GM18909 (cell line): Measurements from ENCODE around the gene RABL2A.
A peak's percentile ranks its signal among the peaks of the same experiment; 100 is the strongest.
"Not testable (repeated sequence)": the region's sequence is repeated elsewhere in the genome, so short reads cannot be mapped to it uniquely, and the experiment has no call there.

ENCODE experiments used
- ATAC-seq: cut with Tn5 transposase; IDR thresholded peaks from one replicate; pipeline ENCODE4 v1.9.1; 2021; ENCODE audit warnings: mild to moderate bottlenecking; ENCODE audit not compliant: unreplicated experiment, poor library complexity

The RABL2A gene

DNA sequence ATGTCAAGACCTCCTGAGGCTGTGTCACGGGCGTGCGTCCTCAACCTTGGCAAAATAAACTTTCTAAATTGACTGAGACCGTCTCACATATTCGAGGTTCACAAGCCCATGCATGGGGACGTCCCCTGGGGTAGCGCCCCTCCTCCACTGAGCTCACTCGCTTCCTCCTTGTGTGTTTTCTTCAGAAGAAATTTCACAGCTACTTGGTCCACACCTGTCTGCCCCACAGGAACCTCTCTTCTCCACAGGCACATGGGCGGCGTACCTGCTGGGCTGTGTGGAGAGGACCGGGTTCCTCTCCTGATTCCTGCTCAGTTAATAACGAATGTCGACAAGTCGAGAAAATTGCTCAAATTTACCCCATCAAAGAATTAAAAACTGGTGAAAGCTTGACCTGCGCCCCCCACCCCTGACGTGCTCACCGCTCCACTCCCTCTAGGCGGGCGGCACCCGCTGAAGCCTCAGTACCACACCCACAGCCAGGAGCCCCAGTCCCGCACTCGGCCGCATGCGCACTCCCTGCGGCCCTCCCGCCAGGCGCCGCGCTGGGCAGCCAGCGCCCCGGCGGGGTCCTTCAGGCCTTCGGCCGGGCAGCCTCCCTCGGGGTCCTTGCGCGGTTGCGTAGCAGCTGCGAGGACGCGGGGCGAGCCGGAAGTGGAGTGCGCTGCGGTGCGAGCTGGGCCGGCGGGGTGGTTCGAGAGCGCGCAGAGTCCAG is at the start of gene RABL2A:
RABL2A (plus strand) TSS at position 651 of the 715 bp plus-strand sequence. CDS start 1,341 bp downstream, outside the sequence.
- peak; percentile 97 for ATAC-seq

DNA sequence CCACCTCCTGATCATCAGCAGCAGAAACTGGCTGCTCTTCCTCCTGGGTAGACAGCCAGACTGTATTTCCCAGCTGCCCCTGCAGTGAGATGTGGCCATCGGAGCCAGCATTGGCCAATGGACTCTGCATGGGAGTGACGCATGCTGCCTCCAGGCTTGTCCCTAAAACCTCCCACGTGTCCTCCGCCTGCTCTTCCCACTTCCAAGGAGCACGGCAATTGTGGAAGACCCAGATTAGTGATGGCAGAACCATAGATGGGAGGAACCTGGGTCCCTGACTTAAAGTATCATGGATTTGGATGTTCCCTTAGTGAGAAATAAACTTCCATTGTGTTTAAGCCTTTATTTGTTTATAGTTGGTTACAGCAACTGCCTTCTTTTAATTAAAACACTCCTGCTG is 48.6 kb upstream of the RABL2A start:
- ATAC-seq, result not testable (repeated sequence)

DNA sequence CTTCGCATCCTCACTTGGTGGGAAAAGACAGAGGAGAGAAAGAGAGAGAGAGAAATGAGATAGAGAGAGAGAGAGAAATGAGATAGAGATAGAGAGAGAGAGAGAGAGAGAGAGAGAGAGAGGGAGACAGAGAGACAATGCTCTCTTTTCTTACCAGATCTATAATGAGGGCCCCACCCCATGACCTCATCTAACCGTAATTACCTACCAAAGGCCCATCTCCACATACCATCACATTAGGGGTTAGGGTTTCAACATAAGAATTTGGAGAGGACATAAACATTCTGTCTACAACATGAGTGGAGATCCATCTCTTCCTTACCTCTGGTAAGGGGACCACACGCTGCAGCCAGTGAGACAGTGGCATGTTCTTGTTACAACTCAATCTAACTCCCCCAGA is 44.6 kb upstream of the RABL2A start:
- ATAC-seq, result not testable (repeated sequence)

DNA sequence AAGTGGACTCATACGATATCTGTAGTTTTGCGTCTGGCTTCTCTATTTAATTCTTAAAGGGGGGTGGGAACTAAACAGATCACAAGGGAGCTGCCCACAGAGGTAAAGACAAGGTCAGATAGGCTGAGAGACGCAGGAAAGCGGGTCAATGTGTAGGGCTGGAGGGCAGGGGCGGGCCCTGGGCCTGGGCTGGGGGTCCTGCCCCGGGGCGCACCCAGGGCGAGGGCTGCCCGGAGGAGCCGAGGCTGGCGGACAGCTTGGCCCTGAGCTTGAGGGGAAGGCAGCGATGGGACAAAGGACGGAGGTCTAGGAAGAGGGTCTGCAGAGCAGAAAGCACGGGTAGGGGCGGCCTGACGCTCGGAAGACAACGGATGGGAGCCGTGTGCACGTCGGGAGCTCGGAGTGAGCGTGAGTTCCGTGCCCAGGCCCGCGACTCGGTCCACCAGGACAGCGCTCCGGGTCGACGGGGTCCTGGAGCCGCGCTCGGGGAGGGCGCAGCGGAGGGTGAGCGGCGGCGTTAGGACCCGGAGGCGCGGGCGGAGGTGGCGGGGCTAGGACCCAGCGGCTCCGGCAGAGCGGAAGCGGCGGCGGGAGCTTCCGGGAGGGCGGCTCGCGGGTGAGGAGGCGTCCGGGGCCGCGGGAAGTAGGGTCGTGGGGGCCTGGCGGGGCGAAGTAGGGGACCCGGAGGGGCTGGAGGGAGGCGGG is 43.4 kb upstream of the RABL2A start:
- ATAC-seq, result not testable (repeated sequence)

DNA sequence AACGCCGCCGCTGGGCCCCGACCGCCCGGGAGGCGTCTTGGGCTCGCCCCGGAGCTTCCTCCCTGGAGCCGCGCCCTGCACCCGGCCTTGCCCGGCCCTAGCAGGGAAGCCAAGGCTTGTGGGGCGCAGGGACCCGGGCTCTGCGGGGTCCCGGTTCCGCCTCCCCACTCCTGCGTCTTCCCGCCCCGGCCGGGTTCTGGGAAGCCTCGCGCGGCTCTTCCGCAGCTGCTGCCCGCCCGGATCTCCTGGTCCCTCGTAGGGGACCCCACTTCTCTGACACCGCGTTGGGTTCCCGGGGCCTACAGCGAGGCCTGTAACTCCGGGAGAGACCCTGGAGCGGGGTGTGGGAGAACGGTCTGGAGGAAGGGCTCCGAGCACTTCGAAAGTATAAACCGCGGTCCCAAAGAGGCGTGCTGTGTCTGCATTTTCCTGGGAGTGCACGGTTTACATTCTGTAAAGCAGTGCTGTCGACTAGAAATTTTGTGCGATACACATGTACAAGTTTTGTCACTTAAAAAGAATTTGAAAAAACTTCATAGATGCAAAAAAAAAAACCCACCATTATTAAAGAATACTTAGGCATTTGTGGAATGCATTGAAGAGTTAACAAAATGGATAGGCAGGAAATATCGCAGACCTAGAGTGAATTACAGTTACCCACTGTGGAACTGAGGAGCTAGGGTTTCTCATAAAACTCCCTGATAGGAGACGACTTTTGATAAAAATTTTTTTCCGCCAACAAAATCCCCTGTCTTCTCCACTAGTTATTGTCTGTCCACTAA is 42.6 kb upstream of the RABL2A start:
- not testable (repeated sequence) for ATAC-seq

DNA sequence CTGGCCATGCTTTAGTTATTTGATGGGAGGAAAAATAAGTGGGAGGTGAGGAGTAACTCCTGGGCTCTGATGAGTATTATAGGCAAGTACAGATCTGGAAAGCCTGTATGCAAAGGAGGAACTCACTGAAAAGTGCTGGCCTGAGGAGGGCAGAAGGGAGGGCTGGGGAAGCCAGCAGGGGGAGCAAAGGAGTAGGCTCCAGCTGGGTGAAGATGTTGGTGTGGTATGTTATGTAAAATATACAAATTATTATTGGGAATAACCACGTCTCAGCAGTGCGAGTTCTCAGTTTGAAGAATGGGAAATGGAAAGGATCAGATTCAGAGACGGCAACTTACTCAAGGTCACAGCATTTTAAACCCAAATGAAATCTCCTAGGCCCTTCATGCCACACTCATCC is 39.9 kb upstream of the RABL2A start:
- ATAC-seq, result not testable (repeated sequence)

DNA sequence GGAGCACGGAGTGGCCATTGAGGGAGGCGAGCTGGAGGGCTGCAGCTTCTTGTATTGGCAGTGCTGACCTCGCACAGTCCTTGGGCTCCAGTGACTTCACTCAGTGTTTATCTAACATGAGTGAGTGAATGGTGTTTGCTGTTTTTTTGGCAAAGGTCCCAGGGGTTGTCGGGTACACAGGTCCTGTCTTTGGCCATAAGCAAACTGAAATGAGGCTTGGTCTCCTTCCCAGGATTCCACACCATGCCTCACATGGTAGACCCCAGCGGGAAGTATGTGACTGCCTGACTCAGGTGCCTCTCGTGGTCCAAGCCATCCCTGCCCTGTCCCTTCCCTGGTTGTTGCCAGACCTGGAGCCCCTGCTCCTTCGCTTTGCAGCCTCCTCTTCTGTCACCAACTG is 37.5 kb upstream of the RABL2A start:
- not testable (repeated sequence) for ATAC-seq

DNA sequence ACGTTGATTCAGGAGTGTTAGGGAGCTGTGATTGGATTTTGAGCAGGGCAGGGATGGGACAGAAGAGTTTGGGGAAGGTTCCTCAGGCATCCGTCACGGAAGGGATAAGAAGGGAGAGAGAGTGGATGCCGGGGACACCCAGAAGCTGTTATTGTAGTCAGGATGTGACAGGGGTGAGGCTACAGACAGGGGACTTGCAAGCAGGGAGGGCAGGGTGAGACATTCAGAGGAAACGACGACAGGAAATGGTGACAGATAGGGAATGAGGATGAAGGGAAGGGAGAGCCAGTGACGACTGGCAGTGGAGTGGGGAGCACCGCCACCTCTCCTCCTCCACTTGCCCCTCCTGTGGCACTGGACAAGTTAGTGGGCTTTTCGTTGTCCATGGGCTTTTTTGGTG is 35.1 kb upstream of the RABL2A start:
- not testable (repeated sequence) for ATAC-seq

DNA sequence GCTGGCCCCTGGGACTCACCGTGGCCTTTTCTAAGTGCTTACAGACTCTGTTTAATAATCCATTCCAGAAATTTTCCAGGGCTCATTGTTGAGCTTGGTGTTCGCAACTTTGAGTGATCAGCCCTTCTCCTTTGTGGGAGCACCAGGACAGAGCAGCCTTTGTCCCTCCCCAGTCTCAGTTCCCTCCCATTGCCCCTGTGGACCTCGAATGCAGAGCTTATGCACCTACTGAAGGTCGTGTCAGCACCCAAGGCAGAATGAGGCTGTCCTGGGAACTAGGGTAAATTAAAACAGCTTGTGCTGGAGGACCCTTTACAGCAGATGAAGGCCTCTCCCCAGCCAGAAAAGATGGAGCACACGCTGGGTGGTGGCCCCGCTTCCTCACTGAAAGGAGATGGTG is 33.8 kb upstream of the RABL2A start:
- ATAC-seq, result not testable (repeated sequence)

DNA sequence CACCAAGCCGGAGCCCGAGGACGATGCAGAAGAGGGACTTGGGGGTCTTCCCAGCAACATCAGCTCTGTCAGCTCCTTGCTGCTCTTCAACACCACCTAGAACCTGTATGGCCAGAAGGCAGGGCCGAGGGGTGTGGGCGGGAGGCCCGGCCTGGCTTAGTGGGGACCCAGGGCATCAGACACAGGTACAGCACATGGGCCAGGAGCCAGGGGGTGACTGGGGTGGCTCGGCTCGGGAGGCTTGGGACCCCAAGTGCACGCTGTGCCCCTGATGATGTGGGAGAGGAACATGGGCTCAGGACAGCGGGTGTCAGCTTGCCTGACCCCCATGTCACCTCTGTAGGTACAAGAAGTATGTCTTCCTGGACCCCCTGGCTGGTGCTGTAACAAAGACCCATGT is 31.3 kb upstream of the RABL2A start:
- ATAC-seq, result not testable (repeated sequence)

DNA sequence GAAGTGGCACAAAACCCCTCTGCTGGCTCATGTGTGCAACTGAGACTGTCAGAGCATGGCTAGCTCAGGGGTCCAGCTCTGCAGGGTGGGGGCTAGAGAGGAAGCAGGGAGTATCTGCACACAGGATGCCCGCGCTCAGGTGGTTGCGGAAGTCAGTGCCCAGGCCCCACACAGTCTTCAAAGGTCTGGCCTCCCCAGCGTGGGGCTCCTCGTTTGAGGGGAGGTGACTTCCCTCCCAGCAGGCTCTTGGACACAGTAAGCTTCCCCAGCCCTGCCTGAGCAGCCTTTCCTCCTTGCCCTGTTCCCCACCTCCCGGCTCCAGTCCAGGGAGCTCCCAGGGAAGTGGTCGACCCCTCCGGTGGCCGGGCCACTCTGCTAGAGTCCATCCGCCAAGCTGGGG is 29.9 kb upstream of the RABL2A start:
- not testable (repeated sequence) for ATAC-seq

DNA sequence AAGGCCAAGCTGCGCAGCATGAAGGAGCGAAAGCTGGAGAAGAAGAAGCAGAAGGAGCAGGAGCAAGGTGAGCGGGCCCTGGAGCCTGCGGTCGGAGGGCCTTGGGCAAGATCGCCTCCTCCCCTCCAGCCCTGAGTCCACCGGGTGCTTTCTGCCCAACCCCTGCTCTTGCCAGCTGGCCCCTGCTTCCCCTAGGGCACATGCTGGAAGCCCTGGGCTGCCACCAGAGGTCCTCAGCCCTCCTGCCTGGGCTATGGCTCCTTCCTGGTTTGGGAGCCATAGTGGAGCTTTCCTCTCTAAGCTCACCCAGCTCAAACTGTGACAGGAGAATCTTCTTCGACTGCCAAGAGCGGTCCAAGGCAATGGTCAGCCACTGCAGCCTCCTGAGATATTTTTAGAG is 29.5 kb upstream of the RABL2A start:
- not testable (repeated sequence) for ATAC-seq

DNA sequence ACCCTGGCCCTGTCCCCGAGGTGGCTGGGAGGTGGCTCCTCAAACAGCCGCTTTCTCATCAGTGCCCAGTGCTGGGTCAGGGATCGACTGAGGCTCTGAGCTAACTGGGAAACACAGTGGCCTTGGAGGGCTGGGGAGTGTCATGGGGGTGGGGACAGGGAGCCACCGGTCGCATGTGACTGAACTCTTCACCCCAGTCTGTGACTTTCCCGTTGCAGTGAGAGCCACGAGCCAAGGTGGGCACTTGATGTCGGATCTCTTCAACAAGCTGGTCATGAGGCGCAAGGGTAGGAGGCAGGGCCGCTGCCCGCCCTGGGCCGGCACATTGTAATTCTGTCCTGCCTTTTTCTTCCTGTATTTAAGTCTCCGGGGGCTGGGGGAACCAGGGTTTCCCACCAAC is 28.9 kb upstream of the RABL2A start:
- ATAC-seq, result not testable (repeated sequence)

DNA sequence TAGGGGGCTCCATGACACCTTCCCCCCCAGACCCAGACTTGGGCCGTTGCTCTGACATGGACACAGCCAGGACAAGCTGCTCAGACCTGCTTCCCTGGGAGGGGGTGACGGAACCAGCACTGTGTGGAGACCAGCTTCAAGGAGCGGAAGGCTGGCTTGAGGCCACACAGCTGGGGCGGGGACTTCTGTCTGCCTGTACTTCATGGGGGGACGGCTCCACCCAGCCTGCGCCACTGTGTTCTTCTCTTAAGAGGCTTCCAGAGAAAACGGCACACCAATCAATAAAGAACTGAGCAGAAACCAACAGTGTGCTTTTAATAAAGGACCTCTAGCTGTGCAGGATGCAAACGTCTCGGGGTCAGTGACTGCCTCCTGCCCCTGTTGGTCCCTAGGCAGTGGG is 28.3 kb upstream of the RABL2A start:
- not testable (repeated sequence) for ATAC-seq

DNA sequence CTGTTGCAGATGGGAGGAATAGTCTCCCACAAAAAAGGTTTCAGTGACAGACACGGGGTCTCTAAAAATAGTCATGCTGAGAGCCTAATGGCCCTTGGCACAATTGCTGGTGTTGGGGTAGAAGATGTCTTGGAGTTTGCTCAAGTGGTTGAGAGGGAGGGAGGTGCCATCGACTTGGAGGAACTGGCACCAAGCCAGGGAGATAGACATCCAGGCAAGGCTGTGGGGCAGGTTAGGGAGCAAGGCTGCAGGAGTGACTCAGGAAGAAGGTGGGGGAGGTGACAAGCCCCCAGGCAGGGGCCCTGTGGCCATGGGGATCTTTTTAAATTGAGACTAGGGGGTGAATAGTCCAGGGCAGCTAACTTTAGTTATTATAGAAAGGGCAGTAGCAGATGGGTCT is 27.9 kb upstream of the RABL2A start:
- ATAC-seq, result not testable (repeated sequence)

DNA sequence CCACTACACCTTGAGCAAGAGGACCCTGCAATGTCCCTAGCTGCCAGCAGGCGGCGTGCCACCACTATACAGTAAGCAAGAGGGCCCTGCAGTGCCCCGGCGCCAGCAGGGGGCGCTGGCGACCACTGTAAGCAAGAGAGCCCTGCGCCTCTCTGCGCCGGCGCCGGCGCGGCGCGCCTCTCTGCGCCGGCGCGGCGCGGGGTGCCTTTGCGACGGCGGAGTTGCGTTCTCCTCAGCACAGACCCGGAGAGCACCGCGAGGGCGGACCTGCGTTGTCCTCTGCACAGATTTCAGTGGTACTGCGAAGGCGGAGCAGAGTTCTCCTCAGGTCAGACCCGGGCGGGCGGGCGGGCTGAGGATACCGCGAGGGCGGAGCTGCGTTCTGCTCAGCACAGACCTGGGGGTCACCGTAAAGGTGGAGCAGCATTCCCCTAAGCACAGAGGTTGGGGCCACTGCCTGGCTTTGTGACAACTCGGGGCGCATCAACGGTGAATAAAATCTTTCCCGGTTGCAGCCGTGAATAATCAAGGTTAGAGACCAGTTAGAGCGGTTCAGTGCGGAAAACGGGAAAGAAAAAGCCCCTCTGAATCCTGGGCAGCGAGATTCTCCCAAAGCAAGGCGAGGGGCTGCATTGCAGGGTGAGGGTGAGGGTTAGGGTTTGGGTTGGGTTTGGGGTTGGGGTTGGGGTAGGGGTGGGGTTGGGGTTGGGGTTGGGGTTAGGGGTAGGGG is 24.9 kb upstream of the RABL2A start:
- not testable (repeated sequence) for ATAC-seq

DNA sequence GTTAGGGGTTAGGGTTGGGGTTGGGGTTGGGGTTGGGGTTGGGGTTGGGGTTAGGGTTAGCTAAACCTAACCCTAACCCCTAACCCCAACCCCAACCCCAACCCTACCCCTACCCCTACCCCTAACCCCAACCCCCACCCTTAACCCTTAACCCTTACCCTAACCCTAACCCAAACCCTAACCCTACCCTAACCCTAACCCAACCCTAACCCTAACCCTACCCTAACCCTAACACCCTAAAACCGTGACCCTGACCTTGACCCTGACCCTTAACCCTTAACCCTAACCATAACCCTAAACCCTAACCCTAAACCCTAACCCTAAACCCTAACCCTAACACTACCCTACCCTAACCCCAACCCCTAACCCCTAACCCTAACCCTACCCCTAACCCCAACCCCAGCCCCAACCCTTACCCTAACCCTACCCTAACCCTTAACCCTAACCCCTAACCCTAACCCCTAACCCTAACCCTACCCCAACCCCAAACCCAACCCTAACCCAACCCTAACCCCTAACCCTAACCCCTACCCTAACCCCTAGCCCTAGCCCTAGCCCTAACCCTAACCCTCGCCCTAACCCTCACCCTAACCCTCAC is 24.1 kb upstream of the RABL2A start:
- peak; percentile 8 for ATAC-seq

DNA sequence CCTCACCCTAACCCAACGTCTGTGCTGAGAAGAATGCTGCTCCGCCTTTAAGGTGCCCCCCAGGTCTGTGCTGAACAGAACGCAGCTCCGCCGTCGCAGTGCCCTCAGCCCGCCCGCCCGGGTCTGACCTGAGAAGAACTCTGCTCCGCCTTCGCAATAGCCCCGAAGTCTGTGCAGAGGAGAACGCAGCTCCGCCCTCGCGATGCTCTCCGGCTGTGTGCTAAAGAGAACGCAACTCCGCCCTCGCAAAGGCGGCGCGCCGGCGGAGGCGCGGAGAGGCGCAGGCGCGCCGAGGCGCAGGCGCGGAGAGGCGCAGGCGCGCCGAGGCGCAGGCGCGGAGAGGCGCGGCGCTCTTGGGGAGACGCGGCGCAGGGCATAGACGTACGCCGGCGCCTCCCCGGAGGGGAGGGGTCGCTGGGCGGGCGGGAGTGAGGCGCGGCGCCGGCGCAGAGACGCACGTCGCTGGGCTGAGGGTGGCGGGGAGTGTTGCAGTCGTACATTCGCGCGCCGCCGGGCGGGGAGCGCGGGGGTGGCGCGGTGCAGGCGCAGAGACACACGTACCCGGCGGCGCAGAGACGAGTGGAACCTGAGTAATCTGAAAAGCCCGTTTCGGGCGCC is 23.5 kb upstream of the RABL2A start:
- ATAC-seq, result peak; percentile 85

DNA sequence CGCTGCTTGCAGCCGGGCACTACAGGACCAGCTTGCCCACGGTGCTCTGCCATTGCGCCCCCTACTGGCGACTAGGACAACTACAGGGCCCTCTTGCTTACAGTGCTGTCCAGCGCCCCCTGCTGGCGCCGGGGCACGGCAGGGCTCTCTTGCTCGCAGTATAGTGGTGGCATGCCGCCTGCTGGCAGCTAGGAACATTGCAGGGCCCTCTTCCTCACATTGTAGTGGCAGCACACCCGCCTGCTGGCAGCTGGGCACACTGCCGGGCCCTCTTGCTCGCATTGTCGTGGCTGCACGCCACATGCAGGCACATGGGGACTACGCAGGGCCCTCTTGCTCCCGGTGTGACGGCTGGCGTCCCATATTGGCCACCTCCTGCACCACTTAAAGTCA is 23.0 kb upstream of the RABL2A start:
- not testable (repeated sequence) for ATAC-seq
